PC-9 (cell line): ENCODE results near the gene LTBP3. TPM values are rescaled to one million over a fixed set of nuclear protein-coding genes. Genes with fewer than 3 reads are reported as not detected.

Experiments
- BruUV-seq: library from RNA; stranded (reverse); fragments of 400-500 nt; replicated peaks from 2 replicates; lab custom pipeline; 2021; lab: Mats Ljungman, UMichigan
- CTCF ChIA-PET: fragments of 300-600 bp; sonication (Branson Sonifier 250); formaldehyde crosslinking; loops from one replicate; lab custom pipeline; 2022; ENCODE audit warnings: antibody characterized with exemption; lab: Charles Lee
- POLR2A ChIA-PET: fragments of 300-600 bp; sonication (Branson Sonifier 250); formaldehyde crosslinking; loops from one replicate; lab custom pipeline; 2022; ENCODE audit warnings: antibody characterized with exemption; ENCODE audit not compliant: unreplicated experiment; lab: Charles Lee
- DNase-seq, 2 experiments: peaks; one replicate each; pipeline versions ENCODE4 v3.0.0 to v3.0.0-alpha.2; 2015 to 2022; ENCODE audit warnings: mixed read lengths in 1 of 2
- H2AFZ ChIP-seq: fragments of 200-600 bp; sonication (generic); 2 replicates; pipeline ENCODE4 v1.8.1; 2017; ENCODE audit warnings: antibody characterized with exemption
- H3F3A ChIP-seq: fragments of 200-600 bp; sonication (generic); 2 replicates; pipeline ENCODE4 v1.8.1; 2017; ENCODE audit warnings: antibody characterized with exemption, mild to moderate bottlenecking, low read depth; ENCODE audit not compliant: insufficient read depth
- H3K27ac ChIP-seq: fragments of 200-600 bp; sonication (generic); 2 replicates; pipeline ENCODE4 v1.6.1; 2016; ENCODE audit warnings: mixed run types
- H3K27me3 ChIP-seq: fragments of 200-600 bp; sonication (generic); 2 replicates; pipeline ENCODE4 v1.6.1; 2016; ENCODE audit warnings: low read depth, mixed run types; ENCODE audit not compliant: insufficient read depth
- H3K36me3 ChIP-seq: fragments of 200-600 bp; sonication (generic); 2 replicates; pipeline ENCODE4 v1.6.1; 2016; ENCODE audit warnings: low read depth, mixed run types
- H3K4me1 ChIP-seq: fragments of 200-600 bp; sonication (generic); replicated peaks from 2 replicates; pipeline ENCODE4 v1.6.1; 2016; ENCODE audit warnings: mixed run types; ENCODE audit not compliant: insufficient read depth
- H3K4me2 ChIP-seq: fragments of 200-600 bp; sonication (generic); 2 replicates; pipeline ENCODE4 v1.6.1; 2017; ENCODE audit warnings: mixed run types
- H3K4me3 ChIP-seq: fragments of 200-600 bp; sonication (generic); 2 replicates; pipeline ENCODE4 v1.6.1; 2016; ENCODE audit warnings: mixed run types
- H3K79me2 ChIP-seq: fragments of 200-600 bp; sonication (generic); 2 replicates; pipeline ENCODE4 v1.6.1; 2017; ENCODE audit warnings: low read depth, mixed run types
- H3K9me2 ChIP-seq: fragments of 200-600 bp; sonication (generic); 2 replicates; pipeline ENCODE4 v1.8.1; 2017; ENCODE audit warnings: mild to moderate bottlenecking; ENCODE audit not compliant: insufficient read depth
- H3K9me3 ChIP-seq: fragments of 200-600 bp; sonication (generic); 2 replicates; pipeline ENCODE4 v1.8.1; 2016; ENCODE audit warnings: low read depth; ENCODE audit not compliant: insufficient read depth
- H4K20me1 ChIP-seq: fragments of 200-600 bp; sonication (generic); 2 replicates; pipeline ENCODE4 v1.8.1; 2017; ENCODE audit not compliant: insufficient read depth
- EZH2 ChIP-seq: fragments of 200-600 bp; sonication (generic); IDR thresholded peaks from 2 replicates; pipeline ENCODE4 v1.8.0; 2017; ENCODE audit warnings: antibody characterized with exemption, low read depth
- intact Hi-C: fragments of 100-400 bp; cut with micrococcal nuclease; formaldehyde crosslinking; loops from one replicate; pipeline ENCODE4 v1.10.0; 2022; ENCODE audit not compliant: unreplicated experiment
- total RNA-seq: library from RNA; stranded (reverse); gene quantifications from 2 replicates; pipeline ENCODE4 v1.2.3, GENCODE V29; 2021
- TF ChIP-seq, protein P1 (sequence below): fragments of 200-600 bp; sonication (generic); conservative IDR thresholded peaks from 2 replicates; pipeline ENCODE4 v1.6.1; 2017; ENCODE audit warnings: mixed run types, antibody characterized with exemption, mild to moderate bottlenecking, moderate library complexity

Gene LTBP3
- total RNA-seq, 1 experiment from 2014 or later = 455 TPM

DNA sequence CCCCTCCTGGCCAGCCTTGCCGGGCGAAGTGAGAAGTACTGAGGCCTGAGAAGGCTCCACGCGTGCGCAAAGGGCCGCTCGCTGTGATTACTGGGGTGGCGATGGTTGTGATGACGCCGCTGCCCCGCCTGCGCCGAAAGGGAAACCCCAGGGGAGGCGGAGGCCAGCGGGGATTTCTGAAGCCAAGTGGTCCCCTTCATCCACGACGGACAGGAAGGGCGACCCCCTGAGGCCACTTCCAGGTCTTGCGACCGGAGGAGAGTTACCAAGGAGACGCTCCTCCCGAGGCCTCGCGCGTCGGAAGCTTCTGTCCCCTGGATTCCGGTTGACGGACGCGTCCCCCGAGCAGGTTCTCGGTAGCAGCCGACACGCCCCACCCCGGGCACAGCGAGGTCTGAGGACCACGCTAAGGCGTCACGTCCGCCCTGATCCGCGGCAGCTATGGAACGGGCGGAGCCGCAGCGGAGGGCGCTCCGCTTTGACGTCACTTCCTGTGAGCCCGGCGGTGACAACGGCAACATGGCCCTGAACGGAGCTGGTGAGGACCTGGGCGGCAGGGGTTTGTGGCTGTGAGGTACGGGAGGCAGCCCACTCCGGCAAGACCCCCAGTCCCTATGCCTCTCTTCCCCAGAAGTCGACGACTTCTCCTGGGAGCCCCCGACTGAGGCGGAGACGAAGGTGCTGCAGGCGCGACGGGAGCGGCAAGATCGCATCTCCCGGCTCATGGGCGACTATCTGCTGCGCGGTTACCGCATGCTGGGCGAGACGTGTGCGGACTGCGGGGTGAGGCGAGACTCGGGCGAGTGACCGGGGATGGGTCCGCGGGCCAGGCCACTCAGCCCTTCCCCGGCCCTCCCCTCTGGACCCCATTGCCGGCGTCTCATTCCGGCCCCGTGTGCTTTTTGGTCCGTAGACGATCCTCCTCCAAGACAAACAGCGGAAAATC is 12.1 kb upstream of the LTBP3 start, which contains the start of gene ZNRD2:
TSS of gene ZNRD2 (plus strand) at position 505 of the 946 bp plus-strand sequence. CDS start at position 520, 15 bp downstream.
- intact Hi-C loops = loop anchor here (1.0 to 5.0 kb wide), 12 partner anchors 10 to 482 kb away; partner anchors contain the start of genes CST6, KAT5, NEAT1 and PCNX3
- H3K4me1 ChIP-seq = peaks cover 54% of the 10 kb centered on the region
- ChIA-PET POLR2A (interaction anchor here (0.5 to 1.2 kb wide), 13 partner anchors 11 to 1161 kb away, joined by 3 to 13 read pairs (median 4); partner anchors contain the start of genes EFEMP2, LTBP3 and SIPA1), CTCF (interaction anchor here (0.7 to 3.4 kb wide), 4 partner anchors 11 to 29 kb away, joined by 3 to 25 read pairs (median 6); no protein-coding TSS in a partner anchor)
- H3K79me2 ChIP-seq = peaks cover 60% of the 10 kb centered on the region
- peaks cover 5% of the 10 kb centered on the region; the same call in 1 of the 2 replicates for H3K36me3 ChIP-seq
- BruUV-seq = TSS peak; percentile 31
- no peaks in the 10 kb centered on the region for H3K9me3 ChIP-seq
- H3K4me3 ChIP-seq = peak within 1 kb of the TSS; percentile 73
- no peaks in the 10 kb centered on the region for H4K20me1 ChIP-seq
- peaks cover 73% of the 10 kb centered on the region for H3F3A ChIP-seq
- H3K27ac ChIP-seq = peak within 1 kb of the TSS; percentile 68
- H3K4me2 ChIP-seq = peak within 1 kb of the TSS; percentile 96
- TF ChIP-seq EZH2 = no peak
- TF ChIP-seq, protein P1, sequence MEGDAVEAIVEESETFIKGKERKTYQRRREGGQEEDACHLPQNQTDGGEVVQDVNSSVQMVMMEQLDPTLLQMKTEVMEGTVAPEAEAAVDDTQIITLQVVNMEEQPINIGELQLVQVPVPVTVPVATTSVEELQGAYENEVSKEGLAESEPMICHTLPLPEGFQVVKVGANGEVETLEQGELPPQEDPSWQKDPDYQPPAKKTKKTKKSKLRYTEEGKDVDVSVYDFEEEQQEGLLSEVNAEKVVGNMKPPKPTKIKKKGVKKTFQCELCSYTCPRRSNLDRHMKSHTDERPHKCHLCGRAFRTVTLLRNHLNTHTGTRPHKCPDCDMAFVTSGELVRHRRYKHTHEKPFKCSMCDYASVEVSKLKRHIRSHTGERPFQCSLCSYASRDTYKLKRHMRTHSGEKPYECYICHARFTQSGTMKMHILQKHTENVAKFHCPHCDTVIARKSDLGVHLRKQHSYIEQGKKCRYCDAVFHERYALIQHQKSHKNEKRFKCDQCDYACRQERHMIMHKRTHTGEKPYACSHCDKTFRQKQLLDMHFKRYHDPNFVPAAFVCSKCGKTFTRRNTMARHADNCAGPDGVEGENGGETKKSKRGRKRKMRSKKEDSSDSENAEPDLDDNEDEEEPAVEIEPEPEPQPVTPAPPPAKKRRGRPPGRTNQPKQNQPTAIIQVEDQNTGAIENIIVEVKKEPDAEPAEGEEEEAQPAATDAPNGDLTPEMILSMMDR = peak; percentile 57
- peak; percentile 98 to 99 for DNase-seq
- H2AFZ ChIP-seq = peak within 1 kb of the TSS; percentile 95
- H3K9me2 ChIP-seq = no peaks in the 10 kb centered on the region
- H3K27me3 ChIP-seq = no peaks in the 10 kb centered on the region

- POLR2A ChIA-PET = interaction anchor here (0.5 to 1.2 kb wide), 7 partner anchors 10 to 349 kb away, joined by 3 to 16 read pairs (median 10); no protein-coding TSS in a partner anchor
- H3K4me3 ChIP-seq = peak overlapping the region; percentile 73
- peaks cover 5% of the 10 kb centered on the region; the same call in 1 of the 2 replicates for H3K36me3 ChIP-seq
- BruUV-seq = TSS peak; percentile 50
- CTCF ChIA-PET = interaction anchor here (2.0 to 3.4 kb wide), 2 partner anchors 10 to 28 kb away, joined by 8 to 25 read pairs; no protein-coding TSS in a partner anchor
- peak overlapping the region; percentile 68 for H3K27ac ChIP-seq
- H3K9me3 ChIP-seq = no peaks in the 10 kb centered on the region
- intact Hi-C loops = no loop called here
- H3K9me2 ChIP-seq = no peaks in the 10 kb centered on the region
- peaks cover 66% of the 10 kb centered on the region for H3F3A ChIP-seq
- peak overlapping the region; percentile 95 for H2AFZ ChIP-seq
- peaks cover 45% of the 10 kb centered on the region for H3K4me1 ChIP-seq
- H4K20me1 ChIP-seq = no peaks in the 10 kb centered on the region
- peak overlapping the region; percentile 96 for H3K4me2 ChIP-seq
- TF ChIP-seq EZH2 = no peak
- TF ChIP-seq, protein P1 = no peak
- no peaks in the 10 kb centered on the region for H3K27me3 ChIP-seq
- peaks cover 60% of the 10 kb centered on the region for H3K79me2 ChIP-seq
- DNase-seq = no peak
Measured at GRCh38 chr11:65569164-65569972, 11.2 kb upstream of the LTBP3 start.
